CD14-positive monocyte (primary cell): Measurements from ENCODE around the gene OPN3. TPM values are rescaled to one million over a fixed set of nuclear protein-coding genes. Genes with fewer than 3 reads are reported as not detected.
A peak's percentile ranks its signal among the peaks of the same experiment; 100 is the strongest.

Source experiments
- DNase-seq, 3 donors: peaks; one replicate each; pipeline ENCODE4 v3.0.0-alpha.2; 2011 to 2022
- H2AFZ ChIP-seq: 2 replicates; pipeline ENCODE4 v1.6.0; 2012; ENCODE audit warnings: mild to moderate bottlenecking, low read depth, low read length, inconsistent platforms; ENCODE audit not compliant: insufficient read depth, poor library complexity, severe bottlenecking
- H3K27ac ChIP-seq, 2 donors: 1 replicate in 1 of 2; 2 replicates in 1 of 2; pipeline ENCODE4 v1.5.1; 2012 to 2013; ENCODE audit warnings: low read length in 2 of 2, control low read depth in 1 of 2, inconsistent platforms in 1 of 2, low read depth in 1 of 2, mild to moderate bottlenecking in 1 of 2
- H3K27me3 ChIP-seq, 2 donors: one replicate each; pipeline versions ENCODE4 v1.6.0 to v1.6.1; 2011 to 2013; ENCODE audit warnings: low read length in 2 of 2; ENCODE audit not compliant: control insufficient read depth in 2 of 2, insufficient read depth in 2 of 2
- H3K36me3 ChIP-seq, 2 donors: replicated peaks in 1 of 2; 1 replicate in 1 of 2; 2 replicates in 1 of 2; pipeline versions ENCODE4 v1.5.1 to v1.6.1; 2012 to 2013; ENCODE audit warnings: low read length in 2 of 2, control low read depth in 1 of 2, inconsistent platforms in 1 of 2, mild to moderate bottlenecking in 1 of 2; ENCODE audit not compliant: insufficient read depth in 2 of 2, control insufficient read depth in 1 of 2
- H3K4me1 ChIP-seq, 2 donors: 1 replicate in 1 of 2; 2 replicates in 1 of 2; pipeline versions ENCODE4 v1.5.1 to v1.6.1; 2012 to 2013; ENCODE audit warnings: low read length in 2 of 2, control low read depth in 1 of 2, inconsistent platforms in 1 of 2, mild to moderate bottlenecking in 1 of 2, moderate library complexity in 1 of 2; ENCODE audit not compliant: insufficient read depth in 2 of 2, control insufficient read depth in 1 of 2
- H3K4me2 ChIP-seq: replicated peaks from 2 replicates; pipeline ENCODE3; 2012; ENCODE audit warnings: low read length, moderate library complexity, mild to moderate bottlenecking; ENCODE audit not compliant: poor library complexity, severe bottlenecking; ENCODE audit errors: extremely low read depth
- H3K4me3 ChIP-seq, 3 experiments: fragments of 200-600 bp in 1 of 3; sonication (generic) in 1 of 3; replicated peaks in 1 of 3; 1 replicate in 2 of 3; 2 replicates in 1 of 3; pipeline ENCODE4 v1.5.1; 2011 to 2013; ENCODE audit warnings: low read length in 3 of 3, mild to moderate bottlenecking in 3 of 3, control low read depth in 2 of 3, low read depth in 2 of 3, inconsistent platforms in 1 of 3, moderate library complexity in 1 of 3
- H3K79me2 ChIP-seq: 2 replicates; pipeline ENCODE4 v1.6.0; 2012; ENCODE audit warnings: mild to moderate bottlenecking, control low read depth, inconsistent platforms, low read length, moderate library complexity; ENCODE audit not compliant: insufficient read depth
- H3K9ac ChIP-seq: 2 replicates; pipeline ENCODE4 v1.6.0; 2017; ENCODE audit warnings: low read length, mild to moderate bottlenecking; ENCODE audit not compliant: insufficient read depth, poor library complexity, severe bottlenecking
- H3K9me3 ChIP-seq, 2 donors: replicated peaks in 1 of 2; 1 replicate in 1 of 2; 2 replicates in 1 of 2; pipeline versions ENCODE4 v1.5.1 to v1.6.1; 2012 to 2013; ENCODE audit warnings: low read length in 2 of 2, control low read depth in 1 of 2; ENCODE audit not compliant: control insufficient read depth in 1 of 2, insufficient read depth in 1 of 2
- H4K20me1 ChIP-seq: 2 replicates; pipeline ENCODE4 v1.6.0; 2012; ENCODE audit warnings: mild to moderate bottlenecking, low read length, control low read depth, moderate library complexity; ENCODE audit not compliant: insufficient read depth
- H3K27ac Mint-ChIP-seq, 7 donors: one replicate each; pipeline ENCODE4 v1.8.0; 2020; ENCODE audit warnings: mild to moderate bottlenecking in 7 of 7, mixed read lengths in 7 of 7, moderate library complexity in 6 of 7, inconsistent platforms in 2 of 7
- H3K27me3 Mint-ChIP-seq, 3 donors: one replicate each; pipeline ENCODE4 v1.8.0; 2021 to 2022; ENCODE audit warnings: low read depth in 3 of 3, mild to moderate bottlenecking in 3 of 3, mixed read lengths in 3 of 3, moderate library complexity in 3 of 3, inconsistent platforms in 1 of 3
- H3K36me3 Mint-ChIP-seq, 2 donors: one replicate each; pipeline ENCODE4 v1.8.0; 2020; ENCODE audit warnings: mixed read lengths in 2 of 2, inconsistent platforms in 1 of 2, mild to moderate bottlenecking in 1 of 2
- H3K4me1 Mint-ChIP-seq: one replicate; pipeline ENCODE4 v1.8.0; 2020; ENCODE audit warnings: mild to moderate bottlenecking, mixed read lengths
- H3K4me3 Mint-ChIP-seq, 2 donors: one replicate each; pipeline ENCODE4 v1.8.0; 2020; ENCODE audit warnings: mild to moderate bottlenecking in 2 of 2, mixed read lengths in 2 of 2, moderate library complexity in 1 of 2
- H3K9me3 Mint-ChIP-seq, 7 donors: one replicate each; pipeline ENCODE4 v1.8.0; 2020 to 2022; ENCODE audit warnings: mixed read lengths in 7 of 7, mild to moderate bottlenecking in 6 of 7, moderate library complexity in 6 of 7, inconsistent platforms in 2 of 7
- WGBS: methylation state at CpG from one replicate; pipeline ENCODE4 v1.1.5; 2013; ENCODE audit warnings: missing lambda C conversion rate; ENCODE audit not compliant: insufficient coverage; 5-methylcytosine and 5-hydroxymethylcytosine counted together
- intact Hi-C, 2 donors: fragments of 100-400 bp; cut with micrococcal nuclease; formaldehyde crosslinking; loops; one replicate each; pipeline versions ENCODE4 v1.15.0 to v1.15.1; 2023
- polyA plus RNA-seq, 3 donors: library from polyadenylated mRNA; depleted of rRNA in 1 of 3; unstranded in 2 of 3; stranded (reverse) in 1 of 3; fragments of 300-500 nt in 2 of 3; fragments of >200 nt in 1 of 3; fragmentation: Illumina TruSeq in 2 of 3; gene quantifications; 1 replicate in 2 of 3; 2 replicates in 1 of 3; pipeline ENCODE4 v1.2.3, GENCODE V29; 2012 to 2021
- TF ChIP-seq, protein P1 (sequence below): fragments of 200-600 bp; IDR thresholded peaks from one replicate; pipeline ENCODE4 v1.8.0; 2022; ENCODE audit warnings: antibody characterized with exemption, mild to moderate bottlenecking

The OPN3 gene
- polyA plus RNA-seq, 3 donors, result 14.5 to 56.1 (median 55.2) TPM

DNA sequence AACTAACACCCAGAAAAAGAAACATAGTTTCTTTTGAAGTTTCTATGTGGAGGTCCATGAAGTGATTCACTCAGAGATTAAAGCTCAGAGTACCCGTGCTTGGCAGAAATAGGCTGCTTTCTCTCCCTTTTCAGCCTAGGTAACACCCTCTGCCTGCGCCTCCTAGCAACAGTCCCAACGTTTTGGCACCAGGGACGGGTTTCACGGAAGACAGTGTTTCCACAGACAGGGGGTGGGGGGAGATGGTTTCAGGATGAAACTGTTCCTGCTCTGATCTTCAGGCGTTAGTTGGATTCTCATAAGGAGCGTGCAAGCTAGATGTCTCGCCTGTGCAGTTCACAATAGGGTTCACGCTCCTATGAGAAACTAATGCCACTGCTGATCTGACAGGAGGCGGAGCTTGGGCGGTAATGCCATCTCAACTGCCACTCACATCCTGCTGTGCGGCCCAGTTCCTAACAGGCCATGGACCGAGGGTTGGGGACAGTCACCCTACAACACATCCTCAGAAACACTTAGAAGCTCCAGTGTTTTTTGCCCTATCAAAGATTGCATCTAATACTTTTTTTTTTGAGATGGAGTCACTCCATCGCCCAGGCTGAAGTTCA, 53.2 kb downstream of the OPN3 start:
- TF ChIP-seq, protein P1, sequence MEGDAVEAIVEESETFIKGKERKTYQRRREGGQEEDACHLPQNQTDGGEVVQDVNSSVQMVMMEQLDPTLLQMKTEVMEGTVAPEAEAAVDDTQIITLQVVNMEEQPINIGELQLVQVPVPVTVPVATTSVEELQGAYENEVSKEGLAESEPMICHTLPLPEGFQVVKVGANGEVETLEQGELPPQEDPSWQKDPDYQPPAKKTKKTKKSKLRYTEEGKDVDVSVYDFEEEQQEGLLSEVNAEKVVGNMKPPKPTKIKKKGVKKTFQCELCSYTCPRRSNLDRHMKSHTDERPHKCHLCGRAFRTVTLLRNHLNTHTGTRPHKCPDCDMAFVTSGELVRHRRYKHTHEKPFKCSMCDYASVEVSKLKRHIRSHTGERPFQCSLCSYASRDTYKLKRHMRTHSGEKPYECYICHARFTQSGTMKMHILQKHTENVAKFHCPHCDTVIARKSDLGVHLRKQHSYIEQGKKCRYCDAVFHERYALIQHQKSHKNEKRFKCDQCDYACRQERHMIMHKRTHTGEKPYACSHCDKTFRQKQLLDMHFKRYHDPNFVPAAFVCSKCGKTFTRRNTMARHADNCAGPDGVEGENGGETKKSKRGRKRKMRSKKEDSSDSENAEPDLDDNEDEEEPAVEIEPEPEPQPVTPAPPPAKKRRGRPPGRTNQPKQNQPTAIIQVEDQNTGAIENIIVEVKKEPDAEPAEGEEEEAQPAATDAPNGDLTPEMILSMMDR, result no peak
- H3K9ac ChIP-seq, result no peak overlapping the region
- peaks cover 22 to 47% of the 10 kb centered on the region in 2 donors for H3K36me3 ChIP-seq

GRCh38 chr1:241582921-241583321, 57.2 kb downstream of the OPN3 start:
- Histone ChIP-seq H3K4me1 (no peaks in the 10 kb centered on the region), H3K4me2 (no peak overlapping the region), H3K36me3 (peaks cover 42 to 86% of the 10 kb centered on the region in 2 donors), H3K9ac (no peak overlapping the region), H3K27me3 (no peaks in the 10 kb centered on the region), H3K79me2 (no peaks in the 10 kb centered on the region), H2AFZ (no peak overlapping the region), H3K4me3 (no peak overlapping the region), H4K20me1 (no peaks in the 10 kb centered on the region), H3K27ac (no peak overlapping the region), H3K9me3 (peaks cover under 1 to 7% of the 10 kb centered on the region in 2 donors)
- H3K36me3 Mint-ChIP-seq, result peaks cover 71% of the 10 kb centered on the region in 2 donors
- no peak overlapping the region for H3K4me3 Mint-ChIP-seq
- TF ChIP-seq, protein P1, result no peak
- peaks cover 4 to 17% (median 7%) of the 10 kb centered on the region in 7 donors for H3K9me3 Mint-ChIP-seq
- intact Hi-C loops, result no loop called here
- WGBS, result 100% methylated on average over 1 of the region's 1 CpG
- no peak overlapping the region for H3K27ac Mint-ChIP-seq
- DNase-seq, result no peak
- H3K27me3 Mint-ChIP-seq, result no peaks in the 10 kb centered on the region
- H3K4me1 Mint-ChIP-seq, result no peaks in the 10 kb centered on the region

More for the DNA sequence above, 53.2 kb downstream of the OPN3 start:
- H3K4me1 Mint-ChIP-seq, result peaks cover 31% of the 10 kb centered on the region
- H3K27ac Mint-ChIP-seq, result peak overlapping the region in 1 of 7 donors; percentile 54
- H3K36me3 Mint-ChIP-seq, result peaks cover 46 to 49% of the 10 kb centered on the region in 2 donors
- peaks cover 0 to 1% (median 0%) of the 10 kb centered on the region in 7 donors for H3K9me3 Mint-ChIP-seq
- Histone ChIP-seq H3K27ac (no peak overlapping the region), H4K20me1 (no peaks in the 10 kb centered on the region), H3K4me2 (no peak overlapping the region), H3K79me2 (no peaks in the 10 kb centered on the region), H3K9me3 (no peaks in the 10 kb centered on the region), H3K27me3 (no peaks in the 10 kb centered on the region), H2AFZ (no peak overlapping the region), H3K4me3 (no peak overlapping the region), H3K4me1 (peaks cover 25 to 31% of the 10 kb centered on the region in 2 donors)
- 98% methylated on average over 11 of the region's 14 CpGs for WGBS
- DNase-seq, result no peak
- intact Hi-C loops, result no loop called here
- no peak overlapping the region for H3K4me3 Mint-ChIP-seq
- no peaks in the 10 kb centered on the region for H3K27me3 Mint-ChIP-seq
